Measurements from ENCODE around the gene GSPT1. TPM values are rescaled to one million over a fixed set of nuclear protein-coding genes. Genes with fewer than 3 reads are reported as not detected.

The GSPT1 gene
- total RNA-seq, 2 donors from 2014 or later, result 50.4 to 81.1 TPM

GRCh38 chr16:11907160-11907970, 8.4 kb downstream of the GSPT1 start:
- H3K4me1 ChIP-seq (ENCODE audit: control insufficient read depth in 1 of 2, low read depth in 2 of 2), result peaks cover 32 to 65% of the 10 kb centered on the region in 2 donors
- TF ChIP-seq, protein P1, sequence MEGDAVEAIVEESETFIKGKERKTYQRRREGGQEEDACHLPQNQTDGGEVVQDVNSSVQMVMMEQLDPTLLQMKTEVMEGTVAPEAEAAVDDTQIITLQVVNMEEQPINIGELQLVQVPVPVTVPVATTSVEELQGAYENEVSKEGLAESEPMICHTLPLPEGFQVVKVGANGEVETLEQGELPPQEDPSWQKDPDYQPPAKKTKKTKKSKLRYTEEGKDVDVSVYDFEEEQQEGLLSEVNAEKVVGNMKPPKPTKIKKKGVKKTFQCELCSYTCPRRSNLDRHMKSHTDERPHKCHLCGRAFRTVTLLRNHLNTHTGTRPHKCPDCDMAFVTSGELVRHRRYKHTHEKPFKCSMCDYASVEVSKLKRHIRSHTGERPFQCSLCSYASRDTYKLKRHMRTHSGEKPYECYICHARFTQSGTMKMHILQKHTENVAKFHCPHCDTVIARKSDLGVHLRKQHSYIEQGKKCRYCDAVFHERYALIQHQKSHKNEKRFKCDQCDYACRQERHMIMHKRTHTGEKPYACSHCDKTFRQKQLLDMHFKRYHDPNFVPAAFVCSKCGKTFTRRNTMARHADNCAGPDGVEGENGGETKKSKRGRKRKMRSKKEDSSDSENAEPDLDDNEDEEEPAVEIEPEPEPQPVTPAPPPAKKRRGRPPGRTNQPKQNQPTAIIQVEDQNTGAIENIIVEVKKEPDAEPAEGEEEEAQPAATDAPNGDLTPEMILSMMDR (IDR thresholded peaks at IDR 0.05), result no peak
- H3K4me3 ChIP-seq, result no peak overlapping the region
- no peaks in the 10 kb centered on the region for H3K36me3 ChIP-seq
- no peaks in the 10 kb centered on the region for H3K27me3 ChIP-seq (replicated peaks; ENCODE audit: insufficient read depth)
- no peak for DNase-seq (ENCODE audit: low spot score)
- no peak for ATAC-seq (ENCODE audit: insufficient number of reproducible peaks, low FRiP score, low read depth)
- H3K27ac ChIP-seq, result no peak overlapping the region
- H3K9me3 ChIP-seq, result no peaks in the 10 kb centered on the region

DNA sequence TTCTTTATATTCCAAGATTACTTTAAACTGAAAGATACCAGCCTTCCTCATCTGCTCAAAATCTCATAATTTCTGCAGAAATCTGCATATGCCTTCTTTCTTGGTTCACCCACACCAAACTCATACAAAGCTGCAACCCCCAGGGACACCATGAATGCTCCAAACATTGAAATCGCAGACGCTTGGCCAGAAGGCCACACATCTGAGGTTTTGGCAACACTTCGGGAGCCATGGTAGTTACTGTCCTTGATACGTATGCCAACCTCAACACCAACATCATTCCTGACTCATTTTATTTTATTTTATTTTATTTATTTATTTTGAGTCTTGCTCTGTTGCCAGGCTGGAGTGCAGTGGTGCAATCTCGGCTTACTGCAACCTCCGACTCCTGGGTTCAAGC, 11.8 kb downstream of the GSPT1 start:
- H3K36me3 ChIP-seq, result no peaks in the 10 kb centered on the region
- H3K9me3 ChIP-seq, result no peaks in the 10 kb centered on the region
- DNase-seq (ENCODE audit: low spot score), result no peak
- no peak for ATAC-seq (ENCODE audit: insufficient number of reproducible peaks, low FRiP score, low read depth)
- H3K27me3 ChIP-seq (replicated peaks; ENCODE audit: insufficient read depth), result no peaks in the 10 kb centered on the region
- peaks cover 12 to 33% of the 10 kb centered on the region in 2 donors for H3K4me1 ChIP-seq (ENCODE audit: control insufficient read depth in 1 of 2, low read depth in 2 of 2)
- H3K27ac ChIP-seq, result no peak overlapping the region
- H3K4me3 ChIP-seq, result no peak overlapping the region
- TF ChIP-seq, protein P1 (IDR thresholded peaks at IDR 0.05), result no peak

DNA sequence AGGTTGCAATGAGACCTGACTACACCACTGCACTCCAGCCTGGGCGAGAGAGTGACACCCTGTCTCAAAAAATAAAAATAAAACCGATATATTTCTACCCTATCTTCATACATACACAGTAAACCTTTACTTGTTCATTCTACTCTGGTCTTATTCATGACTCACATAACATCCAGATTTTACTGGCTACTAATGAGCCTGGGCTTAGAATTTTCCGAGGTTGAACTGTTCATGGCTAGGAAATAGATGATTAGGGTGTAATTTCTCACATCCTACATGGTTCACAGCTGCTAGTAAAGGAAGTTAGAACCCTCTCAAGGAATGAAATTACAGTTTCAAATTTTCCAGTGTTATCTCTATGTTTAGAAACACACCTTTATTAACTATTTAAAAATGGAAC, 14.7 kb downstream of the GSPT1 start:
- TF ChIP-seq, protein P1 (IDR thresholded peaks at IDR 0.05), result no peak
- no peak for DNase-seq (ENCODE audit: low spot score)
- H3K27me3 ChIP-seq (replicated peaks; ENCODE audit: insufficient read depth), result no peaks in the 10 kb centered on the region
- no peaks in the 10 kb centered on the region for H3K9me3 ChIP-seq
- no peak overlapping the region for H3K27ac ChIP-seq
- no peaks in the 10 kb centered on the region for H3K36me3 ChIP-seq
- ATAC-seq (ENCODE audit: insufficient number of reproducible peaks, low FRiP score, low read depth), result no peak
- H3K4me1 ChIP-seq (ENCODE audit: control insufficient read depth in 1 of 2, low read depth in 2 of 2), result peaks cover 14 to 32% of the 10 kb centered on the region in 2 donors
- no peak overlapping the region for H3K4me3 ChIP-seq

GRCh38 chr16:11896486-11897176, 19.1 kb downstream of the GSPT1 start:
- Histone ChIP-seq H3K4me3 (peak overlapping the region; percentile 29), H3K9me3 (no peaks in the 10 kb centered on the region), H3K27ac (peak overlapping the region; percentile 38 to 66), H3K4me1 (ENCODE audit: control insufficient read depth in 1 of 2, low read depth in 2 of 2) (peaks cover 8 to 17% of the 10 kb centered on the region in 2 donors), H3K36me3 (peaks cover 16% of the 10 kb centered on the region), H3K27me3 (replicated peaks; ENCODE audit: insufficient read depth) (no peaks in the 10 kb centered on the region)
- TF ChIP-seq, protein P1 (IDR thresholded peaks at IDR 0.05), result no peak
- DNase-seq (ENCODE audit: low spot score) (no peak), ATAC-seq (ENCODE audit: insufficient number of reproducible peaks, low FRiP score, low read depth) (no peak)

- Histone ChIP-seq H3K27ac (no peak overlapping the region), H3K27me3 (replicated peaks; ENCODE audit: insufficient read depth) (no peaks in the 10 kb centered on the region), H3K4me1 (ENCODE audit: control insufficient read depth in 1 of 2, low read depth in 2 of 2) (peaks cover 8 to 17% of the 10 kb centered on the region in 2 donors), H3K9me3 (no peaks in the 10 kb centered on the region), H3K36me3 (peaks cover 21% of the 10 kb centered on the region), H3K4me3 (no peak overlapping the region)
- TF ChIP-seq, protein P1 (IDR thresholded peaks at IDR 0.05), result no peak
- DNase-seq (ENCODE audit: low spot score) (no peak), ATAC-seq (ENCODE audit: insufficient number of reproducible peaks, low FRiP score, low read depth) (no peak)
These were observed 22.2 kb downstream of the GSPT1 start for GRCh38 chr16:11893571-11893970.
